Measurements from ENCODE around the gene RYR3. TPM values are rescaled to one million over a fixed set of nuclear protein-coding genes. Genes with fewer than 3 reads are reported as not detected.

Gene RYR3
- total and polyA plus RNA-seq, 7 donors: 2.5 to 159 (median 24.0) TPM

- H3K27me3 ChIP-seq (ENCODE audit: insufficient read depth in 3 of 3, low read length in 2 of 3): no peaks in the 10 kb centered on the region
- ATAC-seq: no peak
- WGBS, 3 donors: 92 to 97% (median 93%) methylated on average over 16 of the region's 16 CpGs
- H3K9me3 ChIP-seq: no peaks in the 10 kb centered on the region
- intact Hi-C loops (cut with DNase I): no loop called here
- H3K36me3 ChIP-seq (ENCODE audit: insufficient read depth in 1 of 2, low read depth in 1 of 2): peaks cover 0 to 28% of the 10 kb centered on the region in 2 donors
- no peak overlapping the region for H3K4me3 ChIP-seq
- H3K4me1 ChIP-seq: no peaks in the 10 kb centered on the region
- no peak for TF ChIP-seq CTCF (IDR thresholded peaks at IDR 0.05)
- no peak for DNase-seq
- H3K27ac ChIP-seq: no peak overlapping the region
Measured at GRCh38 chr15:33660151-33660550, 349.4 kb downstream of the RYR3 start.

GRCh38 chr15:33662014-33662413 lies 351.2 kb downstream of the RYR3 start:
- peaks cover 0 to 28% of the 10 kb centered on the region in 2 donors for H3K36me3 ChIP-seq (ENCODE audit: insufficient read depth in 1 of 2, low read depth in 1 of 2)
- H3K27ac ChIP-seq: no peak overlapping the region
- no peaks in the 10 kb centered on the region for H3K4me1 ChIP-seq
- DNase-seq (no peak), ATAC-seq (peak in 1 of 4 donors; percentile 24)
- WGBS, 3 donors: 92 to 95% (median 94%) methylated on average over 14 of the region's 14 CpGs
- TF ChIP-seq CTCF (IDR thresholded peaks at IDR 0.05): no peak
- intact Hi-C loops (cut with DNase I): no loop called here
- H3K9me3 ChIP-seq: no peaks in the 10 kb centered on the region
- H3K4me3 ChIP-seq: no peak overlapping the region
- H3K27me3 ChIP-seq (ENCODE audit: insufficient read depth in 3 of 3, low read length in 2 of 3): no peaks in the 10 kb centered on the region

GRCh38 chr15:33664947-33665346 lies 354.2 kb downstream of the RYR3 start:
- no peaks in the 10 kb centered on the region for H3K4me1 ChIP-seq
- H3K27me3 ChIP-seq (ENCODE audit: insufficient read depth in 3 of 3, low read length in 2 of 3): no peaks in the 10 kb centered on the region
- no peak overlapping the region for H3K4me3 ChIP-seq
- DNase-seq (no peak), ATAC-seq (no peak)
- peaks cover 0 to 28% of the 10 kb centered on the region in 2 donors for H3K36me3 ChIP-seq (ENCODE audit: insufficient read depth in 1 of 2, low read depth in 1 of 2)
- 97 to 99% (median 98%) methylated on average over 2 of the region's 2 CpGs for WGBS, 3 donors
- no peak overlapping the region for H3K27ac ChIP-seq
- intact Hi-C loops (cut with DNase I): no loop called here
- no peak for TF ChIP-seq CTCF (IDR thresholded peaks at IDR 0.05)
- no peaks in the 10 kb centered on the region for H3K9me3 ChIP-seq

GRCh38 chr15:33670567-33670966 lies 359.8 kb downstream of the RYR3 start:
- 52 to 65% (median 59%) methylated on average over 3 of the region's 3 CpGs for WGBS, 3 donors

More at GRCh38 chr15:33670567-33670966, 359.8 kb downstream of the RYR3 start:
- Histone ChIP-seq H3K9me3 (no peaks in the 10 kb centered on the region), H3K27ac (no peak overlapping the region), H3K4me3 (no peak overlapping the region), H3K4me1 (no peaks in the 10 kb centered on the region), H3K36me3 (ENCODE audit: insufficient read depth in 1 of 2, low read depth in 1 of 2) (no peaks in the 10 kb centered on the region), H3K27me3 (ENCODE audit: insufficient read depth in 3 of 3, low read length in 2 of 3) (no peaks in the 10 kb centered on the region)
- TF ChIP-seq CTCF (IDR thresholded peaks at IDR 0.05): no peak
- ATAC-seq (no peak), DNase-seq (no peak)
- intact Hi-C loops (cut with DNase I): no loop called here

All from psoas muscle (tissue), 8 donors.